ENCODE measurements around the gene TBC1D25.

DNA sequence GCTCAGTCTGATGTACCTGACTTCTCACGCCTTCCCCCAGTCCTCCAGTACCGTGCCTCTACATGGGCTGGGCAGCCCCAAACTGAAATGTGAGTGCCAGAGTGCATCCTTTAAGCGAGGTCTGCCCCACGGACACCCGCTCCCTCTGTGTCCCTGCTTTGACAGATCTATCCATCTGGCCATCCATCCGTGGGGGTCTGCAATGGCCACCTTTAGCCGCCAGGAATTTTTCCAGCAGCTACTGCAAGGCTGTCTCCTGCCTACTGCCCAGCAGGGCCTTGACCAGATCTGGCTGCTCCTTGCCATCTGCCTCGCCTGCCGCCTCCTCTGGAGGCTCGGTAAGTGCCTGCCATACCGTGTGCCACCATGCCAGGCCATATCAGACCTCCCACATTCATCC, 29.9 kb upstream of the TBC1D25 start:
- TF ChIP-seq, protein P1, sequence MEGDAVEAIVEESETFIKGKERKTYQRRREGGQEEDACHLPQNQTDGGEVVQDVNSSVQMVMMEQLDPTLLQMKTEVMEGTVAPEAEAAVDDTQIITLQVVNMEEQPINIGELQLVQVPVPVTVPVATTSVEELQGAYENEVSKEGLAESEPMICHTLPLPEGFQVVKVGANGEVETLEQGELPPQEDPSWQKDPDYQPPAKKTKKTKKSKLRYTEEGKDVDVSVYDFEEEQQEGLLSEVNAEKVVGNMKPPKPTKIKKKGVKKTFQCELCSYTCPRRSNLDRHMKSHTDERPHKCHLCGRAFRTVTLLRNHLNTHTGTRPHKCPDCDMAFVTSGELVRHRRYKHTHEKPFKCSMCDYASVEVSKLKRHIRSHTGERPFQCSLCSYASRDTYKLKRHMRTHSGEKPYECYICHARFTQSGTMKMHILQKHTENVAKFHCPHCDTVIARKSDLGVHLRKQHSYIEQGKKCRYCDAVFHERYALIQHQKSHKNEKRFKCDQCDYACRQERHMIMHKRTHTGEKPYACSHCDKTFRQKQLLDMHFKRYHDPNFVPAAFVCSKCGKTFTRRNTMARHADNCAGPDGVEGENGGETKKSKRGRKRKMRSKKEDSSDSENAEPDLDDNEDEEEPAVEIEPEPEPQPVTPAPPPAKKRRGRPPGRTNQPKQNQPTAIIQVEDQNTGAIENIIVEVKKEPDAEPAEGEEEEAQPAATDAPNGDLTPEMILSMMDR (IDR thresholded peaks at IDR 0.05), result no peak
- TF ChIP-seq POLR2A (IDR thresholded peaks at IDR 0.05) (no peak), POLR2AphosphoS5 (IDR thresholded peaks at IDR 0.05) (no peak)

Measured in breast epithelium (tissue), 3 donors.